Measurements from ENCODE around the gene VCL. TPM values are rescaled to one million over a fixed set of nuclear protein-coding genes. Genes with fewer than 3 reads are reported as not detected.
A peak's percentile ranks its signal among the peaks of the same experiment; 100 is the strongest.

Gene VCL
- total and polyA plus RNA-seq, 9 of the 15 experiments (the other 6 are each of a cell fraction or from before 2014, with no cell fraction given) = 29.8 to 186 (median 76.4) TPM

- no peaks in the 10 kb centered on the region for H3K36me3 ChIP-seq (ENCODE audit: control insufficient read depth, insufficient read depth, low read length)
- no peak overlapping the region for H2AFZ ChIP-seq (ENCODE audit: low read depth, low read length)
- H3K27me3 ChIP-seq (ENCODE audit: control insufficient read depth in 2 of 2, insufficient read depth in 2 of 2, low read length in 2 of 2) = no peaks in the 10 kb centered on the region
- H4K20me1 ChIP-seq (replicated peaks; ENCODE audit: control insufficient read depth, insufficient read depth, low read length) = no peaks in the 10 kb centered on the region
- FAIRE-seq (no peak), DNase-seq (ENCODE audit: extremely low read depth in 1 of 4, low spot score in 3 of 4) (no peak), ATAC-seq (no peak)
- no peaks in the 10 kb centered on the region for H3K79me2 ChIP-seq (ENCODE audit: control insufficient read depth, insufficient read depth, low read length)
- no peak overlapping the region for H3K4me3 ChIP-seq
- intact Hi-C loops (cut with micrococcal nuclease) (loop anchor here (5.0 kb wide), 1 partner anchor 103 kb away; no protein-coding TSS in a partner anchor), in situ Hi-C loops (cut with MboI) (no loop called here)
- H3K27ac ChIP-seq (ENCODE audit: extremely low read depth, low read depth, low read length) = no peak overlapping the region
- POLR2A ChIA-PET = interaction anchor here (2.0 kb wide), 1 partner anchor 44 kb away, joined by 6 read pairs; the partner anchor contains the start of gene VCL
- no peaks in the 10 kb centered on the region for H3K9me1 ChIP-seq (ENCODE audit: control insufficient read depth, insufficient read depth, low read length)
- whole genome bisulfite sequencing (ENCODE audit: insufficient coverage, low coverage, missing lambda C conversion rate) = 96% methylated on average over 2 of the region's 2 CpGs
- no peaks in the 10 kb centered on the region for H3K9me3 ChIP-seq (replicated peaks; ENCODE audit: control insufficient read depth, insufficient read depth, low read depth, low read length)
- TF ChIP-seq RBM25 (IDR thresholded peaks at IDR 0.05; ENCODE audit: low read depth, low read length, severe bottlenecking) (peak; percentile 56), ZNF407 (IDR thresholded peaks at IDR 0.05; ENCODE audit: low read depth) (peak; percentile 48; the same call in 1 of the 2 replicates), RAD21 (CRISPR knock-in tag; conservative IDR thresholded peaks at IDR 0.05 in 1 of 2, IDR thresholded peaks at IDR 0.05 in 1 of 2) (no peak), KDM1A (IDR thresholded peaks at IDR 0.05) (peak in 1 of 2 experiments; percentile 5; a peak in 1 of 4 replicates), ZFP36 (IDR thresholded peaks at IDR 0.05; ENCODE audit: low read depth, low read length, partially characterized antibody) (peak; percentile 34), ATF6 (CRISPR knock-in tag; IDR thresholded peaks at IDR 0.05) (no peak), NR2F6 (CRISPR knock-in tag; IDR thresholded peaks at IDR 0.05) (no peak)
- no peak overlapping the region for H3K4me2 ChIP-seq (ENCODE audit: insufficient read depth, low read length)
- H3K9ac ChIP-seq (ENCODE audit: insufficient read depth in 1 of 2, low read depth in 2 of 2, low read length in 2 of 2) = no peak overlapping the region
- CTCF ChIA-PET (ENCODE audit: low intra/inter-chr PET ratio) = no interaction called here
- peaks cover 22 to 25% of the 10 kb centered on the region in 2 experiments for H3K4me1 ChIP-seq (replicated peaks in 1 of 2; ENCODE audit: control insufficient read depth in 2 of 2, insufficient read depth in 2 of 2, low read length in 2 of 2)
- BruUV-seq (replicated peaks) = no TSS peak
These were observed 43.2 kb upstream of the VCL start for GRCh38 chr10:73954737-73955136.

All from K562 (cell line).